HG03342 (cell line): ENCODE results near the gene ELK1.
"Not testable (repeated sequence)": the region's sequence is repeated elsewhere in the genome, so short reads cannot be mapped to it uniquely, and the experiment has no call there.

Experiments
- ATAC-seq: cut with Tn5 transposase; IDR thresholded peaks from one replicate; pipeline ENCODE4 v1.9.1; 2021; ENCODE audit warnings: mild to moderate bottlenecking, moderate library complexity; ENCODE audit not compliant: unreplicated experiment

ELK1 gene

GRCh38 chrX:47613082-47613481, 37.3 kb downstream of the ELK1 start:
- ATAC-seq, result no peak

DNA sequence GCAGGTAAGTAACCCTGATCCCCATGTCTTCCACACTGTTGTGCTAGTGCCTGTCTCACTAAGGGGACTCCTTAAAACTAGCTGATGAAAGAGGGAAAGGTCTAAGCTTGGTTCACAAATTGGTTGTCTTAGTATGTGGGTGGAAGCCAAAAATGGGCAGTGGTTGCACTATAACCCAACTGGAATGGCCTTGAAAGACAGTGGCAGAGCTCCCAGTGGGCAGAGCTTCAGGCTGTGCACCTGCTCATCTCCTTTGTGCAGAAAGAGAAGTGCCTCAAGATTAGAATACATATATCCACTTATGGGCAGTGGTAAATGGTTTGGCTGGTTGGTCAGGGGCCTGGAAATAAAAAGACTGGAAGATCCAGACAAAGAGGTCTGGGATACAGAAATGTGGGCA, 37.9 kb downstream of the ELK1 start:
- ATAC-seq, result no peak

DNA sequence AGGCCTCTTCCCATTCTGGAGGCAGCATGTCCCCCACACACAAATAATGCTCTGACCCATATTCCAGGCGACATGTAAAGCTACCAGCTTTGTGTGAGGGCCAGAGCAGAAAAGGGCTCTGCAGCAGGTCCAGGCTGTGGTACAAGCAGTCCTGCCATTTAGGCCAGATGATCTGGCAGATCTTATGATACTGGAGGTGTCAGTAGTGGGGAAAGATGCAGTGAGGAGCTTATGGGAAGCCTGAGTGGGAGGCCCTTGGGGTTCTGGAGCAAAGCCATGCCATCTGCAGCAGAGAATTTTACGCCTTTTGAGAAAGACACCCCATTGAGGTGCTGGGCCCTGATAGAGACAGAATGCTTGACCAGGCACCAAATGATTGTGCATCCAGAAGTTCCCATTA, 38.4 kb downstream of the ELK1 start:
- ATAC-seq, result no peak

DNA sequence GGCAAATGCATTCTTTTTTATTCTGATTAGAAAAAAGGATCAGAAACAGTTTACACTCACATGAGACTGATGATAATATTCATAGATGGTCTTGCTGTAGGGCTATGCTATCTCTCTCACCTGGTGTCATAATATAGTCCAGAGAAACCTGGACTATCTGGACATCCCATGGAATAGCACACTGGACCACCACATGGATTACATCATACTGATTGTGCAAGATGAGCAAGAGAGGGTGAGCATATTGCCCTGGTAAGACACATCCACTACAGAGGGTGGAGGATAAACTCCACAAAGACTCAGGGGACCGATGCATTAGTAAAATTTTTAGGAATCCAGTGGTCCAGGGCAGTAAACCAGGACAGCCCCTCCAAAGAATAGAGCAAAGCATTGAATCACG, 38.9 kb downstream of the ELK1 start:
- ATAC-seq, result no peak

DNA sequence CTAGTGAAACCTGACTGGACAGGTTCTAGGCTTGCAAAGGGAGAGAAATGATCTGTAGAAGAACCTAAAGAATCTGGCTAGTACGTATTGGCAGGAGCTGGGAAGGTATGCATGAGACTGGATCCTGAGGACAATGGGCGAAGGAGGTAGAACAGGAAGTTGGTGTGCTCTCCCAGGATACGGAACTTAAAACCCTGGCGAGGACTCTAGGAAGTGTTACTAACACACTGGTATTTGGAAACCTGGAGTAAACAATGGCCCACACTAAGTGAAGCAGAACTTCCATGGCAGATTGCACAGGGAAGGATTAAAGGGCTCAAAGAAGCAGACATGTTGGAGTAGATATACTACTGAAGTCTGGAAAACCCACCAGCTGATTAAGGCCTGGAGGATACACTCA, 39.9 kb downstream of the ELK1 start:
- ATAC-seq, result no peak

DNA sequence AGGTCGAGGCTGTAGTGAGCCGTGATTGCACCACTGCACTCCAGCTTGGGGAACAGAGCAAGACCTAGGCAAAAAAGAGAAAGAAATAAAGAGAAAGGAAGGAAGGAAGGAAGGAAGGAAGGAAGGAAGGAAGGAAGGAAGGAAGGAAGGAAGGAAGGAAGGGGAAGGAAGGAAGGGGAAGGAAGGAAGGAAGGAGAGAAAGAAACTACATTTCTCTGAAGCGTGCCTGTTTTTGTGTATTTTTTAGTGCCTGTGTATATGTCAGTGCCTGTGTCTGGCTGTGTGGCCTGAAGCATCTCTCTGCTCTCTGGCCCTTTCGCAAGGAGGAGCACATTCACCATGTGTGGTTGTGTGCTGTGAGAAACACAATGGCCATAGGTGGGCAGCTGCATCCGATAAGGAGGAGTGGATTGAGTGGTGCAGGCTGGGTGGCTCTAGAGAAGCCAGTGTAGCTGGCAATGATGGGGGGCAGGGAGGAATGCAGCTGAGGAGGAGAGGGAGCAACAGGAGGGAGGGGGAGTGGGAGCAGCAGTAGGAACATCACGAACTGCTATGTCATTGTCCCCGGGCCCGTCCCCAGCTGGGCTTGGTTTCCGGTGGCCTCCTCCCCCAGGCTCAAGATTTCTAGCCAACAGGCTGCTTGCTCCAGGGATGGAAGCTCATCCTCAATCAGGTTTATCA, 42.1 kb downstream of the ELK1 start:
- no peak for ATAC-seq

GRCh38 chrX:47607091-47607490, 43.3 kb downstream of the ELK1 start:
- no peak for ATAC-seq

DNA sequence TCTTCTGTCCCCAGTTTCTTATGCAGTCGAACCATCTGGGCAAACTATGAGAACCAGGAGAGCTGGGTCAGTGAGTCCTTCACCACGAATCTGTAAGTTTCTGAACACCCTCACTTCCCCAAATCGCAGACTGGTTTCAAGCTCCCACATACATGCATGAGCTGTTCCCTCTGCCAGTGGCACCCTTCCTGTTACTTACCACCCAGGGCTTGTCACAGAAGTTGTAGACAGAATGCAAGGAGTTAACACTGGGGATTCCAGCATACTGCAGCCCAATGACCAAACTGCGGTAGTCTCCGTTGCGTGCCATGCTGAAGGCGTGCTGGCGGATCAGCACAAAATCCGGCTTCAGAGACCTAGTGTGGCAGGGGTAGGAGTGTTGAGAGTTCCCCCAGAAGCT, 45.3 kb downstream of the ELK1 start:
- ATAC-seq, result no peak

DNA sequence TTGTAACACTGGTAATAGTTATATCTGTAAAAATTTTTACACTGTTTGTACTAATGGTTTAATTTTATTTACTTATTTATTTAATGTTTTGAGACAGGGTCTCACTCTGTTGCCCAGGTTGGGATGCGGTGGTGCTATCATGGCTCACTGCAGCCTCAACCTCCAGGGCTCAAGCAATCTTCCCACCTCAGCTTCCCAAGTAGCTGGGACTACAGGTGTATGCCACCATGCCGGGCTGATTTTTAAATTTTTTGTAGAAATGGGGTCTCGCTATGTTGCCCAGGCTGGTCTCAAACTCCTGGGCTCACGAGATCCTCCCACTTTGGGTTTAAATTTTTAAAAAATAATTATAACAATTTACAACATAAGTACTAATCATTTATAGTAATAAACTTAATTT, 47.2 kb downstream of the ELK1 start:
- ATAC-seq, result not testable (repeated sequence)

DNA sequence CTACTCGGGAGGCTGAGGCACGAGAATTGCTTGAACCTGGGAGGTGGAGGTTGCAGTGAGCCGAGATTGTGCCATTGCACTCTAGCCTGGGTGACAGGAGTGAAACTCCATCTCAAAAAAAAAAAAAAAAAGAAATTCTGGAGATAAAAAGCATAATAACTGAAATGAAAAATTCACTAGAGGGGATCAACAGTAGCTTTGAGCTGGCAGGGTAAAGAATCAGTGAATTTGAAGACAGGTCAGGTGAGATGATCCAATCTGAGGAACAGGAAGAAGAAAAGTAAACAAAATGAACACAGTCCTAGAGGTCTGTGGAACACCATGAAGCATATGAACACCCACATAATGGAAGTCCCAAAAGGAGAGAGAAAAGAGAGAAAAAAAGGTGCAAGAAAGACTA, 53.1 kb downstream of the ELK1 start:
- no peak for ATAC-seq

DNA sequence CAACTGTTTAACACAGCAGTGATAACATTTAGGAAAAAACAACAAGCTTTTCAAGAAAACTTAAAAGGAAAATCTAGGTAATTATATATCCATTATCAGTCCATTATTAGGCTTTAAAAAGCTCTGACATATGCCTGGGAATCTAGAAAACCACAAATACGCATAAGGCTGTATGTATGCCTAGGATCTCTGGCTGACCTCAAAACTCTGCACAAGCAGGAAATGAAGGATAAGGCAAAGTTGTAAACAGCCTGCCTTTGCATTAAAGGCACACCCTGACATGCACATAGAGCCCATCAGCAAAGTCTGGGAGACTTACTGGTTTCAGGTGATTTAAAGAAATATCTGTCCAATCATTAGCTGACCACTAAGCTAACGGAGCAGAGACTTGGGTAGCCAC, 54.1 kb downstream of the ELK1 start:
- ATAC-seq, result no peak

DNA sequence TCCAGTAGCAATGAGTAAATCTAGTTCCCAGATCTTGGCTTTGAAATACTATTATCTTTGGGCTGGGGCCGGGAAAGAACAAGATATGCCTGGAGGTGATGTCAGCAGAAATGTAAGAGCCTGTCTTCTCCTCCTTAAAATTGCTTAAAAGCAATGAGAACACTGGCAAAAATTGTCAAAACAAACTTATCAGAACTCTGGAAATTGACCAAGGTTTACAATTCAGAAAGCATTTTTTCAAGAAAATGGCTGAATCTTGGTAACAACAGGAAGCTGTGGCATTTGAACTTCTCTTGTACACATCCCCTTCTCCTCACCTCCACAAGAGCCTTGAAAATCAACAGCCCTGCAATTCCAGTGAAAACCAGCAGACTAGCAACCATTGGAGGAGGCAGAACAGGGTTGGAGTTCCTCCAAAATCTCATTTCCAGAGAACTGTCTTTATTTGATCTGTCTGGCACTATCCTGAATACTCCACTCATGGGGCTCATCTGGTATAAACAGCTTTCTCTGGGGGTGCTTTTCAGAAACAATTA, 54.6 kb downstream of the ELK1 start:
- no peak for ATAC-seq

GRCh38 chrX:47593522-47593921, 56.8 kb downstream of the ELK1 start:
- ATAC-seq, result no peak

GRCh38 chrX:47590984-47591383, 59.4 kb downstream of the ELK1 start:
- ATAC-seq, result no peak

- no peak for ATAC-seq
Observed at GRCh38 chrX:47587906-47588735, 62.2 kb downstream of the ELK1 start.

GRCh38 chrX:47587091-47587891, 63.1 kb downstream of the ELK1 start:
- no peak for ATAC-seq

DNA sequence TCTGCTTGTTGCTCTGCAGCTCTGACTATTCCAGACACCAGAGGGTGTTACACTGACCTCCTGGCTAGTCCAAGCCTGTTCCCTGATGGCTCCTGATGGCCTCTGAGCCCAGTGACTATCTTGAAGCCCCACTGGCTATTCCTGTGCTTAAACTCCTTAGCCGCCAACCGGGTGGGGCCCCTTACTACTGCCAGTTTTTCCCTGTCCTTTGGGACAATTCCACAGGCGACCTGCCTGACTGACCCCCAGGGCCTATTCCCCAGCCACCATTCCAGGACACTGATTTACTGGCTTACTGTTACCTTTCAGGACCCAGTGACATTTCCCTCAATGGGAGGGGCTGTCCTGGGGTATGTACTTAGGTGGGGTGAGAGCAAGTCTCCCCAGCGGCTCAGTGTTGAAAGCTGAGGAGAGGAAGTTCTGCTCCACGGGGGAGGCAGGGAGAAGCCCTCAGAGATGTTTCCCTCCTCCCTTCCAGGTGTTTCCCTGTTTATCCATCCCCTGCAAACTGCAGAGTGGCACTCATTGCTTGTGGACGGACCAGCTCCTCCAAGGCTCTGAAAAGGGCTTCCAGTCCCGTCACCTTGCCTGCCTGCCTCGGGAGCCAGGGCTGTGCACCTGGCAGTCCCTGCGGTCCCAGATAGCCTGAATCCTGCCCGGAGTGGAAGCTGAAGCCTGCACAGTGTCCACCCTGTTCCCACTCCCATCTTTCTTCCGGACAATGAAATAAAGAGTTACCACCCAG, 64.1 kb downstream of the ELK1 start:
- no peak for ATAC-seq
